HUES64 (cell line): ENCODE results near the gene CAPZA2.
"Not testable (repeated sequence)": the region's sequence is repeated elsewhere in the genome, so short reads cannot be mapped to it uniquely, and the experiment has no call there.

Source experiments
- H3K27ac ChIP-seq: 2 replicates; pipeline ENCODE4 v1.7.0; 2013; ENCODE audit warnings: low read depth, low read length, inconsistent platforms
- H3K27me3 ChIP-seq: 2 replicates; pipeline ENCODE4 v1.6.1; 2013; ENCODE audit warnings: mild to moderate bottlenecking, low read length; ENCODE audit not compliant: insufficient read depth
- H3K36me3 ChIP-seq: 2 replicates; pipeline ENCODE4 v1.6.1; 2013; ENCODE audit warnings: mild to moderate bottlenecking, low read length; ENCODE audit not compliant: insufficient read depth
- H3K4me1 ChIP-seq: 2 replicates; pipeline ENCODE4 v1.6.1; 2013; ENCODE audit warnings: mild to moderate bottlenecking, low read length, moderate library complexity; ENCODE audit not compliant: insufficient read depth
- H3K4me3 ChIP-seq: 2 replicates; pipeline ENCODE4 v1.5.1; 2013; ENCODE audit warnings: mild to moderate bottlenecking, low read length, moderate library complexity
- H3K9ac ChIP-seq: 2 replicates; pipeline ENCODE4 v1.6.1; 2013; ENCODE audit warnings: mild to moderate bottlenecking, low read depth, low read length
- H3K9me3 ChIP-seq: 2 replicates; pipeline ENCODE4 v1.6.1; 2013; ENCODE audit warnings: low read depth, low read length; ENCODE audit not compliant: insufficient read depth

CAPZA2 gene

DNA sequence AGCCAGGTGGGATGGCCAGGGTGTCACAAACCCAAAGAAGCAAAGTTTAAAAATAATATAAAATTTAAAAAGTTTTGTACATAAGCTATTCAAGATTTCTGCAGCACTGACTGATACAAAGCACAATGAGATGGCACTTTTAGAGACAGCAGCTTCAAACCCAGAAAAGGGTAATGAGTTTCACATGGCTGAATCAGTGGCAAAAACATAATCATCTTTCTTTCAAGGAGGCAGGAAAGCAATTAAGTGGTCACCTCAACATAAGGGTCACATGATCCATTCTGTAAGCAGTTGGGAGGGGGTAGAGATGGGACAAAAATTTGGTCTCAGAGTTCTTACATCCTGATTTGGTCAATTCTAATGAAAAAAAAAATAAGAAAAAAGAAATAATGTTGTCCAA is 108.8 kb downstream of the CAPZA2 start:
- H3K9ac ChIP-seq, H3K27me3 ChIP-seq, H3K27ac ChIP-seq, H3K4me3 ChIP-seq, H3K9me3 ChIP-seq, H3K36me3 ChIP-seq: not testable (repeated sequence)
- peaks cover 37% of the 10 kb centered on the region for H3K4me1 ChIP-seq
